ENCODE data around the gene MRTFA. TPM values are rescaled to one million over a fixed set of nuclear protein-coding genes. Genes with fewer than 3 reads are reported as not detected.
"Not testable (repeated sequence)": the region's sequence is repeated elsewhere in the genome, so short reads cannot be mapped to it uniquely, and the experiment has no call there.

MRTFA gene
- total RNA-seq, 6 donors from 2014 or later = 47.9 to 178 (median 61.3) TPM

DNA sequence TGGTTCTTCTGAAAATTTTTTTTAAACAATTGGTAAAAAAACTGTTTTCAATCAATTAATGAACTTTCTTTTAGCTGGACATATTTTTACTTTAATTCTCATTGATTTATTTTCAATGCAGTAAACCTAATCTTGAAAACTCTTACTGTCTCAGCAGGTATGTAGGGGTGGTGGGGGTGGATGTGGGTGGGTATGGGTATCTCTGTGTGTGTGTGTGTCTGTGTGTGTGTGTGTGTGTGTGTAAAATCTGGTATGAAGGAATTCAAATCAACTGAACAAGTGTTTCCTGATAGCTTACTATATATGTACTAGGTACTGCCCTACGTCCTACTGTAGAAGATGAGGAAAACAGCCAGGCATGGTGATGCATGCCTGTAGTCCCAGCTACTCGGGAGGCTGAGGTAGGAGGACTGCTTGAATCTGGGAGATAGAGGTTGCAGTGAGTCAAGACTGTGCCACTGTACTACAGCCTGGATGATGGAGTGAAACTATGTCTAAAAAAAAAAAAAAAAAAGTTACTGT is 75.5 kb downstream of the MRTFA start:
- TF ChIP-seq EP300 (IDR thresholded peaks at IDR 0.05) = no peak
- no peak for TF ChIP-seq POLR2A (IDR thresholded peaks at IDR 0.05)
- TF ChIP-seq POLR2AphosphoS5 (IDR thresholded peaks at IDR 0.05) = no peak
- no peak for TF ChIP-seq CTCF (IDR thresholded peaks at IDR 0.05)
- no peaks in the 10 kb centered on the region for H3K4me1 ChIP-seq
- WGBS, 2 donors = 86 to 93% methylated on average over 2 of the region's 2 CpGs
- no peaks in the 10 kb centered on the region for H3K36me3 ChIP-seq
- no peak overlapping the region for H3K27ac ChIP-seq
- H3K9me3 ChIP-seq = no peaks in the 10 kb centered on the region
- DNase-seq = no peak
- H3K4me3 ChIP-seq = no peak overlapping the region
- H3K27me3 ChIP-seq = no peaks in the 10 kb centered on the region
- no peak for ATAC-seq (ENCODE audit: low FRiP score in 2 of 2)

DNA sequence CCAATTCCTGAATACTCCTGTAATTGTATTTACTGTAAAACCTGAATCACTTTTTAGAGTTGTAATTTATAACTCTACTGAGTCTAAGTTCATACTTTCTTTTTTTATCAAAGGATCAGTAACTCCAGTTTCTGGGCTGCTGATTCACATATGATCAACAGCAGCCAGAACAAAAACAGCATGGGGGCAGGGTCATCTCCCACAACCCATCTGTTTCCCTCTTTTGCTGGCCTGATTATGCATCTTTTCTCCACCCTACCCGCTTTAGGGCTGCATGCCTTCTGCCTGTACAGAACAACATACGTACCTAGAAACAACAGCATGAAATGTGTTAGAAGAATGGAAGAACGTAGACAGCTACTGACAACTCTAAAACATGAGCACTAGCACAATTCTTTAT is 76.0 kb downstream of the MRTFA start:
- Histone ChIP-seq H3K4me3 (no peak overlapping the region), H3K27me3 (no peaks in the 10 kb centered on the region), H3K4me1 (no peaks in the 10 kb centered on the region), H3K36me3 (no peaks in the 10 kb centered on the region), H3K27ac (no peak overlapping the region), H3K9me3 (no peaks in the 10 kb centered on the region)
- no peak for ATAC-seq (ENCODE audit: low FRiP score in 2 of 2)
- TF ChIP-seq CTCF (IDR thresholded peaks at IDR 0.05) (no peak), POLR2A (IDR thresholded peaks at IDR 0.05) (no peak), POLR2AphosphoS5 (IDR thresholded peaks at IDR 0.05) (no peak), EP300 (IDR thresholded peaks at IDR 0.05) (no peak)
- 93 to 94% methylated on average over 3 of the region's 3 CpGs for WGBS, 2 donors
- no peak for DNase-seq

GRCh38 chr22:40557972-40558371 is 78.5 kb downstream of the MRTFA start:
- Histone ChIP-seq H3K4me3 (no peak overlapping the region), H3K9me3 (no peaks in the 10 kb centered on the region), H3K27me3 (no peaks in the 10 kb centered on the region), H3K36me3 (no peaks in the 10 kb centered on the region), H3K4me1 (no peaks in the 10 kb centered on the region), H3K27ac (no peak overlapping the region)
- no peak for TF ChIP-seq POLR2AphosphoS5 (IDR thresholded peaks at IDR 0.05)
- no peak for TF ChIP-seq EP300 (IDR thresholded peaks at IDR 0.05)
- TF ChIP-seq POLR2A (IDR thresholded peaks at IDR 0.05) = no peak
- TF ChIP-seq CTCF (IDR thresholded peaks at IDR 0.05) = no peak
- DNase-seq = no peak
- WGBS, 2 donors = 89 to 96% methylated on average over 2 of the region's 2 CpGs
- ATAC-seq (ENCODE audit: low FRiP score in 2 of 2) = no peak

DNA sequence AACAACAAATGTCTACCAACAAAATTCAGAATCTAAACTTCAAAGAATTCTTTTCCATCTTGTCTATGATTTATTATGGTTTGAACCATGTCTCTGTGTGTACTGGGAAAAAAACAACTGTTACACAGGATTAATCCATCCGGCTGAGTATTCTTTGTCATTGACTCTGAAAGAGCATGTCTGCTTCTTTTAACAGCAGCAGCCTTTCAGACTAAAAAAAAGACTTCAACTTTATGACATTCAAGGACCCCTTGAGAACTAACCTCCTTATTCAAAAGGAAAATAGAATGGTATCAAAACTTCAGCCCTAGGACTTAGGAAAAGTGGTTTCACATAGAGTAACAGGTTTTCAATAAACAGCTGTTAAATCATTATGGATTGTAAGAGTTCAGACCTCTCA is 79.9 kb downstream of the MRTFA start:
- no peak for ATAC-seq (ENCODE audit: low FRiP score in 2 of 2)
- Histone ChIP-seq H3K4me1 (no peaks in the 10 kb centered on the region), H3K4me3 (no peak overlapping the region), H3K9me3 (no peaks in the 10 kb centered on the region), H3K36me3 (peaks cover 0 to 6% (median 0%) of the 10 kb centered on the region in 4 donors), H3K27ac (no peak overlapping the region), H3K27me3 (no peaks in the 10 kb centered on the region)
- DNase-seq = no peak
- TF ChIP-seq EP300 (IDR thresholded peaks at IDR 0.05) (no peak), POLR2AphosphoS5 (IDR thresholded peaks at IDR 0.05) (no peak), POLR2A (IDR thresholded peaks at IDR 0.05) (no peak), CTCF (IDR thresholded peaks at IDR 0.05) (no peak)
- 88 to 96% methylated on average over 1 of the region's 1 CpG for WGBS, 2 donors

DNA sequence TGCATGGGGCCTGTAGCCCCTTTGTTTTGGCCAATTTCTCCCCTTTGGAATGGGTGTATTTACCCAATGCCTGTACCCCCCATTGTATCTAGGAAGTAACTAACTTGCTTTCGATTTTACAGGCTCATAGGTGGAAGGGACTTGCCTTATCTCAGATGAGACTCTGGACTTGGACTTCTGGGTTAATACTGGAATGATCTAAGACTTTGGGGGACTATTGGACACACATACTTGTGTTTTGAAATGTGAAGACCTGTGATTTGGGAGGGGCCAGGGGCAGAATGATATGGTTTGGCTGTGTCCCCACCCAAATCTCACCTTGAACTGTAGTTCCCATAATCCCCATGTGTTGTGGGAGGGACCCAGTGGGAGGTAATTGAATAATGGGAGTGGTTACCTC is 82.5 kb downstream of the MRTFA start:
- not testable (repeated sequence) for H3K9me3 ChIP-seq; H3K27me3 ChIP-seq; H3K4me3 ChIP-seq; H3K36me3 ChIP-seq; ATAC-seq (ENCODE audit: low FRiP score in 2 of 2); H3K27ac ChIP-seq; DNase-seq; H3K4me1 ChIP-seq
- WGBS, 2 donors = 95 to 100% methylated on average over 1 of the region's 1 CpG
